Gastroesophageal sphincter (tissue), 3 donors: ENCODE results near the gene KDM4C.
"Not testable (repeated sequence)": the region's sequence is repeated elsewhere in the genome, so short reads cannot be mapped to it uniquely, and the experiment has no call there.

Source experiments
- CTCF ChIP-seq, 4 experiments: fragments of 200-600 bp in 2 of 4; fragments of 450-650 bp in 2 of 4; sonication (generic) in 1 of 4; IDR thresholded peaks; one replicate each; pipeline ENCODE4 v1.5.1; 2017 to 2019; ENCODE audit warnings: antibody characterized with exemption in 4 of 4, mild to moderate bottlenecking in 2 of 4, moderate library complexity in 2 of 4
- EP300 ChIP-seq: sonication (generic); formaldehyde crosslinking; IDR thresholded peaks from one replicate; pipeline ENCODE4 v1.6.1; 2017; ENCODE audit warnings: antibody characterized with exemption, mild to moderate bottlenecking
- POLR2AphosphoS5 ChIP-seq: sonication (generic); formaldehyde crosslinking; IDR thresholded peaks from one replicate; pipeline ENCODE4 v1.6.1; 2017; ENCODE audit warnings: antibody characterized with exemption

- not testable (repeated sequence) for TF ChIP-seq CTCF (IDR thresholded peaks at IDR 0.05); EP300; POLR2AphosphoS5
Measured at GRCh38 chr9:6806318-6806717, 48.5 kb downstream of the KDM4C start.
